ENCODE measurements around the gene IP6K1. TPM values are rescaled to one million over a fixed set of nuclear protein-coding genes. Genes with fewer than 3 reads are reported as not detected.

Gene IP6K1
- total RNA-seq, 1 experiment from 2014 or later: 32.2 TPM

DNA sequence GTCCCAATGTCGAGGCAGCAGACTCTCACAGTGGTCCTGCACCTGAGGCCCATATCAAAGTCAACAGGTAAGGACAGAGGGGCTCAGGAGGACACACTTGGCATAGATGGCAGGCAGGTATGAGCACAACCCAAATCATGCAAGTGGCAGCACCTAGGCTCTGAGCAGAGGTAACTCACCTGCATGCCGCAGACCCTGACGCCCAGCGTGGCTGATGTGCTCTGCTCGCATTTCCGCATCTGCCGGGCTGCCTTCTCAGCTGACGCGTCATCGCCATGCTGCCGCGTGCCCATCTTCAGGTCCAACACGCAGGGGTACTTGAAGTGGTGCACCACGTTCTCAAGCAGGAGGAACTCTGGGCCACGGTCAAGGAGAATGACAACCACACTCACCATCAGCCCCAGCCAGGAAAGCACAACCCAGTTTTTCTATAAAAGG is 58.4 kb downstream of the IP6K1 start:
- H3K36me3 Mint-ChIP-seq: peaks cover 29% of the 10 kb centered on the region
- H3K9me3 Mint-ChIP-seq: no peaks in the 10 kb centered on the region
- H3K27me3 Mint-ChIP-seq (ENCODE audit: low read depth): no peaks in the 10 kb centered on the region
- POLR2A ChIA-PET: no interaction called here
- no peak overlapping the region for H3K4me3 Mint-ChIP-seq
- no peak overlapping the region for H3K27ac Mint-ChIP-seq
- ATAC-seq: no peak
- DNase-seq (ENCODE audit: low spot score): no peak
- peaks cover 5% of the 10 kb centered on the region; the same call in 1 of the 2 replicates for H3K4me1 Mint-ChIP-seq
- CTCF ChIA-PET: no interaction called here
- TF ChIP-seq, protein P1, sequence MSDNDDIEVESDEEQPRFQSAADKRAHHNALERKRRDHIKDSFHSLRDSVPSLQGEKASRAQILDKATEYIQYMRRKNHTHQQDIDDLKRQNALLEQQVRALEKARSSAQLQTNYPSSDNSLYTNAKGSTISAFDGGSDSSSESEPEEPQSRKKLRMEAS (CRISPR knock-in tag; IDR thresholded peaks at IDR 0.05): no peak
- TF ChIP-seq, protein P2, sequence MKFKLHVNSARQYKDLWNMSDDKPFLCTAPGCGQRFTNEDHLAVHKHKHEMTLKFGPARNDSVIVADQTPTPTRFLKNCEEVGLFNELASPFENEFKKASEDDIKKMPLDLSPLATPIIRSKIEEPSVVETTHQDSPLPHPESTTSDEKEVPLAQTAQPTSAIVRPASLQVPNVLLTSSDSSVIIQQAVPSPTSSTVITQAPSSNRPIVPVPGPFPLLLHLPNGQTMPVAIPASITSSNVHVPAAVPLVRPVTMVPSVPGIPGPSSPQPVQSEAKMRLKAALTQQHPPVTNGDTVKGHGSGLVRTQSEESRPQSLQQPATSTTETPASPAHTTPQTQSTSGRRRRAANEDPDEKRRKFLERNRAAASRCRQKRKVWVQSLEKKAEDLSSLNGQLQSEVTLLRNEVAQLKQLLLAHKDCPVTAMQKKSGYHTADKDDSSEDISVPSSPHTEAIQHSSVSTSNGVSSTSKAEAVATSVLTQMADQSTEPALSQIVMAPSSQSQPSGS (CRISPR knock-in tag; IDR thresholded peaks at IDR 0.05; ENCODE audit: borderline replicate concordance, low read depth): no peak
- TF ChIP-seq NFE2L1 (CRISPR knock-in tag; IDR thresholded peaks at IDR 0.05) (no peak), ZNF671 (CRISPR knock-in tag; IDR thresholded peaks at IDR 0.05) (no peak)
- TF ChIP-seq, protein P3, sequence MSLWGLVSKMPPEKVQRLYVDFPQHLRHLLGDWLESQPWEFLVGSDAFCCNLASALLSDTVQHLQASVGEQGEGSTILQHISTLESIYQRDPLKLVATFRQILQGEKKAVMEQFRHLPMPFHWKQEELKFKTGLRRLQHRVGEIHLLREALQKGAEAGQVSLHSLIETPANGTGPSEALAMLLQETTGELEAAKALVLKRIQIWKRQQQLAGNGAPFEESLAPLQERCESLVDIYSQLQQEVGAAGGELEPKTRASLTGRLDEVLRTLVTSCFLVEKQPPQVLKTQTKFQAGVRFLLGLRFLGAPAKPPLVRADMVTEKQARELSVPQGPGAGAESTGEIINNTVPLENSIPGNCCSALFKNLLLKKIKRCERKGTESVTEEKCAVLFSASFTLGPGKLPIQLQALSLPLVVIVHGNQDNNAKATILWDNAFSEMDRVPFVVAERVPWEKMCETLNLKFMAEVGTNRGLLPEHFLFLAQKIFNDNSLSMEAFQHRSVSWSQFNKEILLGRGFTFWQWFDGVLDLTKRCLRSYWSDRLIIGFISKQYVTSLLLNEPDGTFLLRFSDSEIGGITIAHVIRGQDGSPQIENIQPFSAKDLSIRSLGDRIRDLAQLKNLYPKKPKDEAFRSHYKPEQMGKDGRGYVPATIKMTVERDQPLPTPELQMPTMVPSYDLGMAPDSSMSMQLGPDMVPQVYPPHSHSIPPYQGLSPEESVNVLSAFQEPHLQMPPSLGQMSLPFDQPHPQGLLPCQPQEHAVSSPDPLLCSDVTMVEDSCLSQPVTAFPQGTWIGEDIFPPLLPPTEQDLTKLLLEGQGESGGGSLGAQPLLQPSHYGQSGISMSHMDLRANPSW (CRISPR knock-in tag; conservative IDR thresholded peaks at IDR 0.05; ENCODE audit: low read depth): no peak

DNA sequence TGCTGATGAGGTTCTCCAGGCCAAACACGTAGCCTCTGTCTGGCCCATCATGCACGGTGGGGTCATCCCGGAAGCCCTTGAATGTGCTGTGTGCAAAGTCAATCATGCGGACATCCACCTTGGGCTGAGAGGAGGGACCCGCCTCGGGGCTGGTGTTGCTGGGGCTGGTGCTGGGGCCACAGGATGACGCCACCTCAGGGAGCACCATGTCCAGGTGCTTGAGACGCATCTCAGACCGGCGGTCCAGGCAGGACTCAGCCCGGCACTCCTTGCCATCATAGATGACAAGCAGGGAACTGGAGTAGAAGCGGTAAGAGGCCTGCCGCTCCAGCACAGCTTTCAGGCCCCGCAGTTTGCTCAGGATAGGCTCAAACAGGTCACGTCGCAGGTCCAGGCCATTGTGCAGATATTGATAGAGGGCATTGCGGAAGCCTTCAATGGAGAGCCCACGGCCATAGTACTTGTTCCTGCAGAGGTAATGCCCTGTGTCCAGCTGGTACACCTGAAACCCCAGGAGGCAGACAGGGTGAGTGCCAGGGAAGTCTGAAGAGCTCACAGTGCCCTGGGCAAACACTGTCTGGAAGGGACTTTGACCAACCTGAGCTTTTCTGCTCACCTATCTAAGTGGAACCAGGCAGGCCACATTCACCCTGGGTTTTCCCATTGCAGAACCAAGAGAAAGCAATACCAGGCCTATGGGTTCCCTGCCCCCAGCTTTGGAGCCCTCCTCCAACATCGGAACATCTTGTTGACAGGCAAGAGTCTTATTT is 59.0 kb downstream of the IP6K1 start:
- TF ChIP-seq CBFB (CRISPR knock-in tag; IDR thresholded peaks at IDR 0.05; ENCODE audit: low read depth) (no peak), ZNF219 (CRISPR knock-in tag; IDR thresholded peaks at IDR 0.05; ENCODE audit: borderline replicate concordance) (no peak), ESRRA (CRISPR knock-in tag; IDR thresholded peaks at IDR 0.05; ENCODE audit: borderline replicate concordance) (no peak), JUN (CRISPR knock-in tag; IDR thresholded peaks at IDR 0.05) (no peak), FOXK1 (CRISPR knock-in tag; IDR thresholded peaks at IDR 0.05) (no peak), RELA (CRISPR knock-in tag; IDR thresholded peaks at IDR 0.05; ENCODE audit: borderline replicate concordance) (no peak), ZNF317 (CRISPR knock-in tag; IDR thresholded peaks at IDR 0.05; ENCODE audit: borderline replicate concordance, low read depth) (no peak), OVOL2 (CRISPR knock-in tag; IDR thresholded peaks at IDR 0.05; ENCODE audit: borderline replicate concordance) (no peak), NFYB (CRISPR knock-in tag; conservative IDR thresholded peaks at IDR 0.05; ENCODE audit: low read depth) (no peak), ZBTB21 (CRISPR knock-in tag; IDR thresholded peaks at IDR 0.05; ENCODE audit: borderline replicate concordance) (no peak)
- TF ChIP-seq, protein P4, sequence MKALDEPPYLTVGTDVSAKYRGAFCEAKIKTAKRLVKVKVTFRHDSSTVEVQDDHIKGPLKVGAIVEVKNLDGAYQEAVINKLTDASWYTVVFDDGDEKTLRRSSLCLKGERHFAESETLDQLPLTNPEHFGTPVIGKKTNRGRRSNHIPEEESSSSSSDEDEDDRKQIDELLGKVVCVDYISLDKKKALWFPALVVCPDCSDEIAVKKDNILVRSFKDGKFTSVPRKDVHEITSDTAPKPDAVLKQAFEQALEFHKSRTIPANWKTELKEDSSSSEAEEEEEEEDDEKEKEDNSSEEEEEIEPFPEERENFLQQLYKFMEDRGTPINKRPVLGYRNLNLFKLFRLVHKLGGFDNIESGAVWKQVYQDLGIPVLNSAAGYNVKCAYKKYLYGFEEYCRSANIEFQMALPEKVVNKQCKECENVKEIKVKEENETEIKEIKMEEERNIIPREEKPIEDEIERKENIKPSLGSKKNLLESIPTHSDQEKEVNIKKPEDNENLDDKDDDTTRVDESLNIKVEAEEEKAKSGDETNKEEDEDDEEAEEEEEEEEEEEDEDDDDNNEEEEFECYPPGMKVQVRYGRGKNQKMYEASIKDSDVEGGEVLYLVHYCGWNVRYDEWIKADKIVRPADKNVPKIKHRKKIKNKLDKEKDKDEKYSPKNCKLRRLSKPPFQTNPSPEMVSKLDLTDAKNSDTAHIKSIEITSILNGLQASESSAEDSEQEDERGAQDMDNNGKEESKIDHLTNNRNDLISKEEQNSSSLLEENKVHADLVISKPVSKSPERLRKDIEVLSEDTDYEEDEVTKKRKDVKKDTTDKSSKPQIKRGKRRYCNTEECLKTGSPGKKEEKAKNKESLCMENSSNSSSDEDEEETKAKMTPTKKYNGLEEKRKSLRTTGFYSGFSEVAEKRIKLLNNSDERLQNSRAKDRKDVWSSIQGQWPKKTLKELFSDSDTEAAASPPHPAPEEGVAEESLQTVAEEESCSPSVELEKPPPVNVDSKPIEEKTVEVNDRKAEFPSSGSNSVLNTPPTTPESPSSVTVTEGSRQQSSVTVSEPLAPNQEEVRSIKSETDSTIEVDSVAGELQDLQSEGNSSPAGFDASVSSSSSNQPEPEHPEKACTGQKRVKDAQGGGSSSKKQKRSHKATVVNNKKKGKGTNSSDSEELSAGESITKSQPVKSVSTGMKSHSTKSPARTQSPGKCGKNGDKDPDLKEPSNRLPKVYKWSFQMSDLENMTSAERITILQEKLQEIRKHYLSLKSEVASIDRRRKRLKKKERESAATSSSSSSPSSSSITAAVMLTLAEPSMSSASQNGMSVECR (CRISPR knock-in tag; IDR thresholded peaks at IDR 0.05; ENCODE audit: borderline replicate concordance): no peak
- TF ChIP-seq, protein P5, sequence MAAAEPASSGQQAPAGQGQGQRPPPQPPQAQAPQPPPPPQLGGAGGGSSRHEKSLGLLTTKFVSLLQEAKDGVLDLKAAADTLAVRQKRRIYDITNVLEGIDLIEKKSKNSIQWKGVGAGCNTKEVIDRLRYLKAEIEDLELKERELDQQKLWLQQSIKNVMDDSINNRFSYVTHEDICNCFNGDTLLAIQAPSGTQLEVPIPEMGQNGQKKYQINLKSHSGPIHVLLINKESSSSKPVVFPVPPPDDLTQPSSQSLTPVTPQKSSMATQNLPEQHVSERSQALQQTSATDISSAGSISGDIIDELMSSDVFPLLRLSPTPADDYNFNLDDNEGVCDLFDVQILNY (CRISPR knock-in tag; IDR thresholded peaks at IDR 0.05): no peak
- TF ChIP-seq, protein P6, sequence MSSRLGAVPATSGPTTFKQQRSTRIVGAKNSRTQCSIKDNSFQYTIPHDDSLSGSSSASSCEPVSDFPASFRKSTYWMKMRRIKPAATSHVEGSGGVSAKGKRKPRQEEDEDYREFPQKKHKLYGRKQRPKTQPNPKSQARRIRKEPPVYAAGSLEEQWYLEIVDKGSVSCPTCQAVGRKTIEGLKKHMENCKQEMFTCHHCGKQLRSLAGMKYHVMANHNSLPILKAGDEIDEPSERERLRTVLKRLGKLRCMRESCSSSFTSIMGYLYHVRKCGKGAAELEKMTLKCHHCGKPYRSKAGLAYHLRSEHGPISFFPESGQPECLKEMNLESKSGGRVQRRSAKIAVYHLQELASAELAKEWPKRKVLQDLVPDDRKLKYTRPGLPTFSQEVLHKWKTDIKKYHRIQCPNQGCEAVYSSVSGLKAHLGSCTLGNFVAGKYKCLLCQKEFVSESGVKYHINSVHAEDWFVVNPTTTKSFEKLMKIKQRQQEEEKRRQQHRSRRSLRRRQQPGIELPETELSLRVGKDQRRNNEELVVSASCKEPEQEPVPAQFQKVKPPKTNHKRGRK (CRISPR knock-in tag; IDR thresholded peaks at IDR 0.05; ENCODE audit: borderline replicate concordance): no peak
- TF ChIP-seq, protein P7, sequence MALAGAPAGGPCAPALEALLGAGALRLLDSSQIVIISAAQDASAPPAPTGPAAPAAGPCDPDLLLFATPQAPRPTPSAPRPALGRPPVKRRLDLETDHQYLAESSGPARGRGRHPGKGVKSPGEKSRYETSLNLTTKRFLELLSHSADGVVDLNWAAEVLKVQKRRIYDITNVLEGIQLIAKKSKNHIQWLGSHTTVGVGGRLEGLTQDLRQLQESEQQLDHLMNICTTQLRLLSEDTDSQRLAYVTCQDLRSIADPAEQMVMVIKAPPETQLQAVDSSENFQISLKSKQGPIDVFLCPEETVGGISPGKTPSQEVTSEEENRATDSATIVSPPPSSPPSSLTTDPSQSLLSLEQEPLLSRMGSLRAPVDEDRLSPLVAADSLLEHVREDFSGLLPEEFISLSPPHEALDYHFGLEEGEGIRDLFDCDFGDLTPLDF (CRISPR knock-in tag; IDR thresholded peaks at IDR 0.05): no peak
- TF ChIP-seq, protein P8, sequence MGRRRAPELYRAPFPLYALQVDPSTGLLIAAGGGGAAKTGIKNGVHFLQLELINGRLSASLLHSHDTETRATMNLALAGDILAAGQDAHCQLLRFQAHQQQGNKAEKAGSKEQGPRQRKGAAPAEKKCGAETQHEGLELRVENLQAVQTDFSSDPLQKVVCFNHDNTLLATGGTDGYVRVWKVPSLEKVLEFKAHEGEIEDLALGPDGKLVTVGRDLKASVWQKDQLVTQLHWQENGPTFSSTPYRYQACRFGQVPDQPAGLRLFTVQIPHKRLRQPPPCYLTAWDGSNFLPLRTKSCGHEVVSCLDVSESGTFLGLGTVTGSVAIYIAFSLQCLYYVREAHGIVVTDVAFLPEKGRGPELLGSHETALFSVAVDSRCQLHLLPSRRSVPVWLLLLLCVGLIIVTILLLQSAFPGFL (CRISPR knock-in tag; IDR thresholded peaks at IDR 0.05; ENCODE audit: borderline replicate concordance): no peak
- Mint-ChIP-seq H3K4me1 (peaks cover 10% of the 10 kb centered on the region), H3K9me3 (no peaks in the 10 kb centered on the region), H3K36me3 (peaks cover 26% of the 10 kb centered on the region), H3K27me3 (ENCODE audit: low read depth) (no peaks in the 10 kb centered on the region), H3K27ac (no peak overlapping the region), H3K4me3 (no peak overlapping the region)
- ChIA-PET CTCF (no interaction called here), POLR2A (no interaction called here)
- no peak for DNase-seq (ENCODE audit: low spot score)
- ATAC-seq: no peak
